H9 (cell line): ENCODE results near the gene RSAD1. TPM values are rescaled to one million over a fixed set of nuclear protein-coding genes. Genes with fewer than 3 reads are reported as not detected.

Experiments
- DNase-seq: peaks from one replicate; pipeline ENCODE4 v3.0.0-alpha.2; 2017
- H2AFZ ChIP-seq: one replicate; pipeline ENCODE4 v1.6.1; 2013; ENCODE audit warnings: mild to moderate bottlenecking, low read length, control low read depth, moderate library complexity
- H2AK5ac ChIP-seq: 2 replicates; pipeline ENCODE4 v1.6.1; 2013; ENCODE audit warnings: low read length, control low read depth, mixed read lengths; ENCODE audit not compliant: insufficient read length
- H2BK120ac ChIP-seq: one replicate; pipeline ENCODE4 v1.6.1; 2013; ENCODE audit warnings: low read depth, mild to moderate bottlenecking, low read length, control low read depth, inconsistent platforms; ENCODE audit not compliant: poor library complexity, severe bottlenecking
- H2BK12ac ChIP-seq: 2 replicates; pipeline ENCODE4 v1.6.1; 2013; ENCODE audit warnings: low read length, control low read depth, mixed read lengths, low read depth; ENCODE audit not compliant: insufficient read length
- H2BK15ac ChIP-seq: 2 replicates; pipeline ENCODE4 v1.6.1; 2013; ENCODE audit warnings: low read depth, low read length, control low read depth
- H2BK20ac ChIP-seq: one replicate; pipeline ENCODE4 v1.6.1; 2013; ENCODE audit warnings: low read depth, mild to moderate bottlenecking, low read length, control low read depth, inconsistent platforms; ENCODE audit not compliant: poor library complexity, severe bottlenecking
- H2BK5ac ChIP-seq: 2 replicates; pipeline ENCODE4 v1.6.1; 2013; ENCODE audit warnings: low read length, control low read depth, mixed read lengths; ENCODE audit not compliant: insufficient read length
- H3K14ac ChIP-seq: 2 replicates; pipeline ENCODE4 v1.6.1; 2013; ENCODE audit warnings: low read length, control low read depth; ENCODE audit not compliant: insufficient read depth
- H3K18ac ChIP-seq: 2 replicates; pipeline ENCODE4 v1.6.1; 2013; ENCODE audit warnings: low read depth, mild to moderate bottlenecking, mixed read lengths, low read length, control low read depth; ENCODE audit not compliant: insufficient read length
- H3K23ac ChIP-seq: 2 replicates; pipeline ENCODE4 v1.6.1; 2013; ENCODE audit warnings: low read length, control low read depth, mixed read lengths, low read depth; ENCODE audit not compliant: insufficient read length
- H3K23me2 ChIP-seq: 2 replicates; pipeline ENCODE4 v1.6.1; 2013; ENCODE audit warnings: low read depth, mild to moderate bottlenecking, mixed read lengths, low read length, control low read depth; ENCODE audit not compliant: insufficient read length, poor library complexity, severe bottlenecking
- H3K27ac ChIP-seq: 2 replicates; pipeline ENCODE4 v1.5.1; 2013; ENCODE audit warnings: low read length, control low read depth, mixed read lengths, low read depth; ENCODE audit not compliant: insufficient read length
- H3K27me3 ChIP-seq: 2 replicates; pipeline ENCODE4 v1.6.1; 2013; ENCODE audit warnings: low read length, control low read depth, inconsistent platforms; ENCODE audit not compliant: insufficient read depth
- H3K4ac ChIP-seq: 2 replicates; pipeline ENCODE4 v1.6.1; 2013; ENCODE audit warnings: low read depth, mild to moderate bottlenecking, control low read depth, inconsistent platforms, low read length, moderate library complexity
- H3K4me1 ChIP-seq: 2 replicates; pipeline ENCODE4 v1.6.1; 2013; ENCODE audit warnings: low read length, control low read depth, inconsistent platforms; ENCODE audit not compliant: insufficient read depth
- H3K4me2 ChIP-seq: 2 replicates; pipeline ENCODE4 v1.6.1; 2013; ENCODE audit warnings: low read length, control low read depth, mixed read lengths; ENCODE audit not compliant: insufficient read length, insufficient read depth
- H3K56ac ChIP-seq: 2 replicates; pipeline ENCODE4 v1.6.1; 2013; ENCODE audit warnings: low read depth, mild to moderate bottlenecking, mixed read lengths, low read length, control low read depth; ENCODE audit not compliant: insufficient read length
- H3K79me1 ChIP-seq: 2 replicates; pipeline ENCODE4 v1.6.1; 2013; ENCODE audit warnings: low read depth, mild to moderate bottlenecking, moderate library complexity, low read length, control low read depth, inconsistent platforms; ENCODE audit not compliant: insufficient read depth, poor library complexity, severe bottlenecking
- H3K79me2 ChIP-seq: 2 replicates; pipeline ENCODE4 v1.6.1; 2013; ENCODE audit warnings: low read length, control low read depth, inconsistent platforms; ENCODE audit not compliant: insufficient read depth
- H3K9ac ChIP-seq: 2 replicates; pipeline ENCODE4 v1.6.1; 2013; ENCODE audit warnings: low read length, control low read depth, mixed read lengths; ENCODE audit not compliant: insufficient read length; ENCODE audit errors: extremely low read depth
- H3K9me3 ChIP-seq: one replicate; pipeline ENCODE4 v1.6.1; 2013; ENCODE audit warnings: low read depth, low read length, inconsistent platforms; ENCODE audit not compliant: control insufficient read depth
- H3T11ph ChIP-seq: one replicate; pipeline ENCODE4 v1.6.1; 2013; ENCODE audit warnings: mild to moderate bottlenecking, low read length, control low read depth, inconsistent platforms
- H4K20me1 ChIP-seq: one replicate; pipeline ENCODE4 v1.6.1; 2013; ENCODE audit not compliant: control insufficient read depth, insufficient read length, insufficient read depth
- H4K5ac ChIP-seq: 2 replicates; pipeline ENCODE4 v1.6.1; 2013; ENCODE audit warnings: low read depth, mild to moderate bottlenecking, mixed read lengths, low read length, control low read depth; ENCODE audit not compliant: insufficient read length
- H4K8ac ChIP-seq: replicated peaks from 2 replicates; pipeline ENCODE4 v1.6.1; 2013; ENCODE audit warnings: low read length, control low read depth, mixed read lengths, low read depth; ENCODE audit not compliant: insufficient read length
- H4K91ac ChIP-seq: 2 replicates; pipeline ENCODE4 v1.6.1; 2013; ENCODE audit warnings: low read depth, mild to moderate bottlenecking, moderate library complexity, mixed read lengths, low read length, control low read depth; ENCODE audit not compliant: insufficient read length
- H3K27ac Mint-ChIP-seq, 3 experiments: 2 replicates in 2 of 3; 3 replicates in 1 of 3; pipeline ENCODE4 v1.8.0; 2020 to 2021; ENCODE audit warnings: mixed read lengths in 3 of 3, mild to moderate bottlenecking in 1 of 3, moderate library complexity in 1 of 3
- H3K27me3 Mint-ChIP-seq: 2 replicates; pipeline ENCODE4 v1.8.0; 2021; ENCODE audit warnings: low read depth, mild to moderate bottlenecking, moderate library complexity, mixed read lengths
- H3K36me3 Mint-ChIP-seq, 3 experiments: 2 replicates in 2 of 3; 3 replicates in 1 of 3; pipeline ENCODE4 v1.8.0; 2020 to 2021; ENCODE audit warnings: low read depth in 3 of 3, mixed read lengths in 3 of 3; ENCODE audit not compliant: insufficient read depth in 1 of 3
- H3K4me1 Mint-ChIP-seq, 2 experiments: 2 replicates each; pipeline ENCODE4 v1.8.0; 2020; ENCODE audit warnings: mixed read lengths in 2 of 2
- H3K4me3 Mint-ChIP-seq, 2 experiments: 2 replicates in 1 of 2; 3 replicates in 1 of 2; pipeline ENCODE4 v1.8.0; 2020 to 2021; ENCODE audit warnings: mild to moderate bottlenecking in 2 of 2, mixed read lengths in 2 of 2, moderate library complexity in 1 of 2
- H3K9me3 Mint-ChIP-seq, 2 experiments: 2 replicates in 1 of 2; 3 replicates in 1 of 2; pipeline ENCODE4 v1.8.0; 2020; ENCODE audit warnings: mild to moderate bottlenecking in 2 of 2, mixed read lengths in 2 of 2, moderate library complexity in 1 of 2
- WGBS: extraction: QIAGEN DNeasy Blood & Tissue Kit; methylation state at CpG from one replicate; pipeline ENCODE4 v1.1.7; 2013; ENCODE audit warnings: missing lambda C conversion rate, low lambda C conversion rate, mixed read lengths; ENCODE audit not compliant: insufficient read length; ENCODE audit errors: extremely low coverage; 5-methylcytosine and 5-hydroxymethylcytosine counted together
- total RNA-seq: library from RNA; stranded (reverse); gene quantifications from 2 replicates; pipeline ENCODE4 v1.2.1, GENCODE V29; 2021
- TF ChIP-seq, protein P1 (sequence below): fragments of 200-600 bp; sonication (generic); conservative IDR thresholded peaks from 3 replicates; pipeline ENCODE4 v1.8.0; 2021; ENCODE audit warnings: antibody characterized with exemption, mild to moderate bottlenecking

RSAD1 gene
- total RNA-seq, 1 experiment from 2014 or later = 27.9 TPM

- Histone ChIP-seq H3K14ac (no peak overlapping the region), H4K91ac (no peak overlapping the region), H2BK15ac (no peak overlapping the region), H4K20me1 (no peaks in the 10 kb centered on the region), H3T11ph (no peak overlapping the region), H3K23ac (no peak overlapping the region), H3K23me2 (no peaks in the 10 kb centered on the region), H2AFZ (no peak overlapping the region), H4K5ac (no peak overlapping the region), H2BK20ac (no peak overlapping the region), H2AK5ac (no peak overlapping the region), H3K56ac (no peak overlapping the region), H3K18ac (no peak overlapping the region), H3K4ac (no peak overlapping the region), H4K8ac (no peak overlapping the region), H3K4me2 (peak overlapping the region; percentile 75), H3K79me2 (no peaks in the 10 kb centered on the region), H3K9me3 (no peaks in the 10 kb centered on the region), H2BK12ac (no peak overlapping the region), H2BK5ac (no peak overlapping the region), H3K27ac (no peak overlapping the region), H3K9ac (no peak overlapping the region), H3K4me1 (no peaks in the 10 kb centered on the region), H3K27me3 (no peaks in the 10 kb centered on the region; the same call in 1 of the 2 replicates), H3K79me1 (no peaks in the 10 kb centered on the region), H2BK120ac (no peak overlapping the region)
- Mint-ChIP-seq H3K9me3 (no peaks in the 10 kb centered on the region), H3K36me3 (peaks cover 2 to 15% (median 10%) of the 10 kb centered on the region in 3 experiments), H3K27ac (peak overlapping the region in 2 of 3 experiments; percentile 53 to 82; a peak in 1 of 7 replicates), H3K4me3 (peak overlapping the region; percentile 68 to 82), H3K4me1 (peaks cover 12 to 16% of the 10 kb centered on the region in 2 experiments), H3K27me3 (peaks cover 13% of the 10 kb centered on the region)
- no CpG with 5 or more reads among the region's 7 CpGs for WGBS
- TF ChIP-seq, protein P1, sequence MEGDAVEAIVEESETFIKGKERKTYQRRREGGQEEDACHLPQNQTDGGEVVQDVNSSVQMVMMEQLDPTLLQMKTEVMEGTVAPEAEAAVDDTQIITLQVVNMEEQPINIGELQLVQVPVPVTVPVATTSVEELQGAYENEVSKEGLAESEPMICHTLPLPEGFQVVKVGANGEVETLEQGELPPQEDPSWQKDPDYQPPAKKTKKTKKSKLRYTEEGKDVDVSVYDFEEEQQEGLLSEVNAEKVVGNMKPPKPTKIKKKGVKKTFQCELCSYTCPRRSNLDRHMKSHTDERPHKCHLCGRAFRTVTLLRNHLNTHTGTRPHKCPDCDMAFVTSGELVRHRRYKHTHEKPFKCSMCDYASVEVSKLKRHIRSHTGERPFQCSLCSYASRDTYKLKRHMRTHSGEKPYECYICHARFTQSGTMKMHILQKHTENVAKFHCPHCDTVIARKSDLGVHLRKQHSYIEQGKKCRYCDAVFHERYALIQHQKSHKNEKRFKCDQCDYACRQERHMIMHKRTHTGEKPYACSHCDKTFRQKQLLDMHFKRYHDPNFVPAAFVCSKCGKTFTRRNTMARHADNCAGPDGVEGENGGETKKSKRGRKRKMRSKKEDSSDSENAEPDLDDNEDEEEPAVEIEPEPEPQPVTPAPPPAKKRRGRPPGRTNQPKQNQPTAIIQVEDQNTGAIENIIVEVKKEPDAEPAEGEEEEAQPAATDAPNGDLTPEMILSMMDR = no peak
- DNase-seq = no peak
Measured at GRCh38 chr17:50477976-50478375, 684 bp upstream of the RSAD1 start.
